Measurements from ENCODE around the gene NCKAP5L. TPM values are rescaled to one million over a fixed set of nuclear protein-coding genes. Genes with fewer than 3 reads are reported as not detected.
A peak's percentile ranks its signal among the peaks of the same experiment; 100 is the strongest.

The NCKAP5L gene
- polyA plus RNA-seq, 4 donors = 0.45 to 7.0 (median 2.9) TPM

GRCh38 chr12:49763006-49763591, 65.1 kb downstream of the NCKAP5L start:
- no peaks in the 10 kb centered on the region for H3K9me3 ChIP-seq (ENCODE audit: control insufficient read depth in 2 of 2, insufficient read depth in 1 of 2, low read depth in 1 of 2, low read length in 1 of 2)
- peaks cover 21 to 64% (median 28%) of the 10 kb centered on the region in 3 donors for H3K36me3 ChIP-seq (ENCODE audit: control insufficient read depth in 3 of 3, insufficient read depth in 2 of 3, low read depth in 1 of 3, low read length in 3 of 3)
- H3K27ac ChIP-seq (ENCODE audit: low read depth in 1 of 3, low read length in 2 of 3) = no peak overlapping the region
- H3K4me3 ChIP-seq (ENCODE audit: low read depth in 1 of 3, low read length in 3 of 3) = no peak overlapping the region
- 29 to 52% (median 35%) methylated on average over 8 of the region's 8 CpGs for WGBS, 3 donors
- H3K4me1 ChIP-seq (ENCODE audit: control insufficient read depth in 3 of 3, insufficient read depth in 2 of 3, low read depth in 1 of 3, low read length in 2 of 3) = no peaks in the 10 kb centered on the region
- FAIRE-seq (no peak), DNase-seq (peak; percentile 48 to 70)
- no peaks in the 10 kb centered on the region for H3K27me3 ChIP-seq (ENCODE audit: control insufficient read depth in 3 of 3, insufficient read depth in 3 of 3, low read length in 3 of 3)

- FAIRE-seq = no peak
- DNase-seq = no peak
- peaks cover 24 to 67% (median 33%) of the 10 kb centered on the region in 3 donors for H3K36me3 ChIP-seq (ENCODE audit: control insufficient read depth in 3 of 3, insufficient read depth in 2 of 3, low read depth in 1 of 3, low read length in 3 of 3)
- H3K9me3 ChIP-seq (ENCODE audit: control insufficient read depth in 2 of 2, insufficient read depth in 1 of 2, low read depth in 1 of 2, low read length in 1 of 2) = no peaks in the 10 kb centered on the region
- H3K27ac ChIP-seq (ENCODE audit: low read depth in 1 of 3, low read length in 2 of 3) = no peak overlapping the region
- H3K4me3 ChIP-seq (ENCODE audit: low read depth in 1 of 3, low read length in 3 of 3) = no peak overlapping the region
- no peaks in the 10 kb centered on the region for H3K27me3 ChIP-seq (ENCODE audit: control insufficient read depth in 3 of 3, insufficient read depth in 3 of 3, low read length in 3 of 3)
- 76 to 90% (median 79%) methylated on average over 5 of the region's 5 CpGs for WGBS, 3 donors
- no peaks in the 10 kb centered on the region for H3K4me1 ChIP-seq (ENCODE audit: control insufficient read depth in 3 of 3, insufficient read depth in 2 of 3, low read depth in 1 of 3, low read length in 2 of 3)
These were observed 65.8 kb downstream of the NCKAP5L start for GRCh38 chr12:49762468-49762847.

GRCh38 chr12:49761677-49762467, 66.3 kb downstream of the NCKAP5L start:
- 81 to 84% (median 82%) methylated on average over 4 of the region's 4 CpGs for WGBS, 3 donors
- Histone ChIP-seq H3K27me3 (ENCODE audit: control insufficient read depth in 3 of 3, insufficient read depth in 3 of 3, low read length in 3 of 3) (no peaks in the 10 kb centered on the region), H3K36me3 (ENCODE audit: control insufficient read depth in 3 of 3, insufficient read depth in 2 of 3, low read depth in 1 of 3, low read length in 3 of 3) (peaks cover 24 to 70% (median 35%) of the 10 kb centered on the region in 3 donors), H3K9me3 (ENCODE audit: control insufficient read depth in 2 of 2, insufficient read depth in 1 of 2, low read depth in 1 of 2, low read length in 1 of 2) (no peaks in the 10 kb centered on the region), H3K4me1 (ENCODE audit: control insufficient read depth in 3 of 3, insufficient read depth in 2 of 3, low read depth in 1 of 3, low read length in 2 of 3) (no peaks in the 10 kb centered on the region), H3K4me3 (ENCODE audit: low read depth in 1 of 3, low read length in 3 of 3) (no peak overlapping the region), H3K27ac (ENCODE audit: low read depth in 1 of 3, low read length in 2 of 3) (no peak overlapping the region)
- DNase-seq (no peak), FAIRE-seq (no peak)

GRCh38 chr12:49750996-49751393, 77.2 kb downstream of the NCKAP5L start:
- DNase-seq (no peak), FAIRE-seq (no peak)
- Histone ChIP-seq H3K27ac (ENCODE audit: low read depth in 1 of 3, low read length in 2 of 3) (peak overlapping the region in 1 of 3 donors; percentile 34), H3K4me1 (ENCODE audit: control insufficient read depth in 3 of 3, insufficient read depth in 2 of 3, low read depth in 1 of 3, low read length in 2 of 3) (peaks cover 7 to 38% (median 13%) of the 10 kb centered on the region in 3 donors), H3K27me3 (ENCODE audit: control insufficient read depth in 3 of 3, insufficient read depth in 3 of 3, low read length in 3 of 3) (no peaks in the 10 kb centered on the region), H3K4me3 (ENCODE audit: low read depth in 1 of 3, low read length in 3 of 3) (no peak overlapping the region), H3K36me3 (ENCODE audit: control insufficient read depth in 3 of 3, insufficient read depth in 2 of 3, low read depth in 1 of 3, low read length in 3 of 3) (peaks cover 9 to 41% (median 19%) of the 10 kb centered on the region in 3 donors), H3K9me3 (ENCODE audit: control insufficient read depth in 2 of 2, insufficient read depth in 1 of 2, low read depth in 1 of 2, low read length in 1 of 2) (no peaks in the 10 kb centered on the region)
- 12 to 29% (median 14%) methylated on average over 1 of the region's 1 CpG for WGBS, 3 donors

- FAIRE-seq (no peak), DNase-seq (peak; percentile 46 to 48)
- peaks cover 7 to 38% (median 13%) of the 10 kb centered on the region in 3 donors for H3K4me1 ChIP-seq (ENCODE audit: control insufficient read depth in 3 of 3, insufficient read depth in 2 of 3, low read depth in 1 of 3, low read length in 2 of 3)
- no peaks in the 10 kb centered on the region for H3K27me3 ChIP-seq (ENCODE audit: control insufficient read depth in 3 of 3, insufficient read depth in 3 of 3, low read length in 3 of 3)
- WGBS, 3 donors = 55 to 57% (median 57%) methylated on average over 8 of the region's 8 CpGs
- peak overlapping the region; percentile 5 to 37 (median 34) for H3K27ac ChIP-seq (ENCODE audit: low read depth in 1 of 3, low read length in 2 of 3)
- peaks cover 7 to 35% (median 16%) of the 10 kb centered on the region in 3 donors for H3K36me3 ChIP-seq (ENCODE audit: control insufficient read depth in 3 of 3, insufficient read depth in 2 of 3, low read depth in 1 of 3, low read length in 3 of 3)
- H3K9me3 ChIP-seq (ENCODE audit: control insufficient read depth in 2 of 2, insufficient read depth in 1 of 2, low read depth in 1 of 2, low read length in 1 of 2) = no peaks in the 10 kb centered on the region
- no peak overlapping the region for H3K4me3 ChIP-seq (ENCODE audit: low read depth in 1 of 3, low read length in 3 of 3)
These were observed 77.9 kb downstream of the NCKAP5L start for GRCh38 chr12:49750027-49750995.

- peaks cover 11 to 45% (median 13%) of the 10 kb centered on the region in 3 donors for H3K4me1 ChIP-seq (ENCODE audit: control insufficient read depth in 3 of 3, insufficient read depth in 2 of 3, low read depth in 1 of 3, low read length in 2 of 3)
- no peak overlapping the region for H3K4me3 ChIP-seq (ENCODE audit: low read depth in 1 of 3, low read length in 3 of 3)
- no peak for DNase-seq
- 59 to 81% (median 64%) methylated on average over 3 of the region's 3 CpGs for WGBS, 3 donors
- no peaks in the 10 kb centered on the region for H3K27me3 ChIP-seq (ENCODE audit: control insufficient read depth in 3 of 3, insufficient read depth in 3 of 3, low read length in 3 of 3)
- H3K36me3 ChIP-seq (ENCODE audit: control insufficient read depth in 3 of 3, insufficient read depth in 2 of 3, low read depth in 1 of 3, low read length in 3 of 3) = peaks cover 3 to 27% (median 16%) of the 10 kb centered on the region in 3 donors
- no peak for FAIRE-seq
- H3K9me3 ChIP-seq (ENCODE audit: control insufficient read depth in 2 of 2, insufficient read depth in 1 of 2, low read depth in 1 of 2, low read length in 1 of 2) = no peaks in the 10 kb centered on the region
- H3K27ac ChIP-seq (ENCODE audit: low read depth in 1 of 3, low read length in 2 of 3) = no peak overlapping the region
These were observed 79.4 kb downstream of the NCKAP5L start for GRCh38 chr12:49748800-49749199.

- DNase-seq (no peak), FAIRE-seq (no peak)
- H3K4me1 ChIP-seq (ENCODE audit: control insufficient read depth in 3 of 3, insufficient read depth in 2 of 3, low read depth in 1 of 3, low read length in 2 of 3) = peaks cover 11 to 48% (median 13%) of the 10 kb centered on the region in 3 donors
- H3K4me3 ChIP-seq (ENCODE audit: low read depth in 1 of 3, low read length in 3 of 3) = no peak overlapping the region
- 26 to 38% (median 26%) methylated on average over 1 of the region's 1 CpG for WGBS, 3 donors
- H3K9me3 ChIP-seq (ENCODE audit: control insufficient read depth in 2 of 2, insufficient read depth in 1 of 2, low read depth in 1 of 2, low read length in 1 of 2) = no peaks in the 10 kb centered on the region
- H3K36me3 ChIP-seq (ENCODE audit: control insufficient read depth in 3 of 3, insufficient read depth in 2 of 3, low read depth in 1 of 3, low read length in 3 of 3) = peaks cover under 1 to 28% (median 15%) of the 10 kb centered on the region in 3 donors
- no peak overlapping the region for H3K27ac ChIP-seq (ENCODE audit: low read depth in 1 of 3, low read length in 2 of 3)
- no peaks in the 10 kb centered on the region for H3K27me3 ChIP-seq (ENCODE audit: control insufficient read depth in 3 of 3, insufficient read depth in 3 of 3, low read length in 3 of 3)
These were observed 79.9 kb downstream of the NCKAP5L start for GRCh38 chr12:49748306-49748705.

- H3K4me3 ChIP-seq (ENCODE audit: low read depth in 1 of 3, low read length in 3 of 3) = peak overlapping the region in 1 of 3 donors; percentile 6
- WGBS, 3 donors = 52 to 68% (median 68%) methylated on average over 3 of the region's 3 CpGs
- no peaks in the 10 kb centered on the region for H3K27me3 ChIP-seq (ENCODE audit: control insufficient read depth in 3 of 3, insufficient read depth in 3 of 3, low read length in 3 of 3)
- no peaks in the 10 kb centered on the region for H3K9me3 ChIP-seq (ENCODE audit: control insufficient read depth in 2 of 2, insufficient read depth in 1 of 2, low read depth in 1 of 2, low read length in 1 of 2)
- DNase-seq (no peak), FAIRE-seq (no peak)
- peaks cover 0 to 22% (median 7%) of the 10 kb centered on the region in 3 donors for H3K36me3 ChIP-seq (ENCODE audit: control insufficient read depth in 3 of 3, insufficient read depth in 2 of 3, low read depth in 1 of 3, low read length in 3 of 3)
- no peak overlapping the region for H3K27ac ChIP-seq (ENCODE audit: low read depth in 1 of 3, low read length in 2 of 3)
- peaks cover 4 to 25% (median 6%) of the 10 kb centered on the region in 3 donors for H3K4me1 ChIP-seq (ENCODE audit: control insufficient read depth in 3 of 3, insufficient read depth in 2 of 3, low read depth in 1 of 3, low read length in 2 of 3)
These were observed 83.8 kb downstream of the NCKAP5L start for GRCh38 chr12:49744363-49744885.
